ENCODE data around the gene HSPB3. TPM values are rescaled to one million over a fixed set of nuclear protein-coding genes. Genes with fewer than 3 reads are reported as not detected.
"Not testable (repeated sequence)": the region's sequence is repeated elsewhere in the genome, so short reads cannot be mapped to it uniquely, and the experiment has no call there.

HSPB3 gene
- total RNA-seq, 1 donor from 2014 or later, result not detected

GRCh38 chr5:54463713-54464112 lies 8.2 kb downstream of the HSPB3 start:
- H3K4me1 Mint-ChIP-seq (ENCODE audit: low read depth), result no peaks in the 10 kb centered on the region
- DNase-seq (ENCODE audit: low spot score), result no peak
- H3K27ac Mint-ChIP-seq, result no peak overlapping the region
- peaks cover 14% of the 10 kb centered on the region for H3K9me3 Mint-ChIP-seq
- no peaks in the 10 kb centered on the region for H3K36me3 Mint-ChIP-seq (ENCODE audit: low read depth)
- intact Hi-C loops (cut with micrococcal nuclease), result no loop called here
- H3K27me3 Mint-ChIP-seq (ENCODE audit: low read depth), result peaks cover 5% of the 10 kb centered on the region
- no peak overlapping the region for H3K4me3 Mint-ChIP-seq (ENCODE audit: low read depth)

- intact Hi-C loops (cut with micrococcal nuclease), result no loop called here
- Mint-ChIP-seq H3K27me3 (ENCODE audit: low read depth) (peaks cover 12% of the 10 kb centered on the region), H3K27ac (no peak overlapping the region), H3K36me3 (ENCODE audit: low read depth) (no peaks in the 10 kb centered on the region), H3K9me3 (no peaks in the 10 kb centered on the region), H3K4me3 (ENCODE audit: low read depth) (no peak overlapping the region), H3K4me1 (ENCODE audit: low read depth) (peaks cover 1% of the 10 kb centered on the region)
- DNase-seq (ENCODE audit: low spot score), result no peak
Observed at GRCh38 chr5:54469622-54470021, 14.1 kb downstream of the HSPB3 start.

GRCh38 chr5:54470128-54470527 lies 14.6 kb downstream of the HSPB3 start:
- intact Hi-C loops (cut with micrococcal nuclease), result no loop called here
- Mint-ChIP-seq H3K4me3 (ENCODE audit: low read depth) (no peak overlapping the region), H3K36me3 (ENCODE audit: low read depth) (no peaks in the 10 kb centered on the region), H3K27me3 (ENCODE audit: low read depth) (peaks cover 12% of the 10 kb centered on the region), H3K9me3 (no peaks in the 10 kb centered on the region), H3K4me1 (ENCODE audit: low read depth) (peaks cover 1% of the 10 kb centered on the region), H3K27ac (no peak overlapping the region)
- DNase-seq (ENCODE audit: low spot score), result no peak

- Mint-ChIP-seq H3K27ac (no peak overlapping the region), H3K4me1 (ENCODE audit: low read depth) (peaks cover 1% of the 10 kb centered on the region), H3K36me3 (ENCODE audit: low read depth) (no peaks in the 10 kb centered on the region), H3K4me3 (ENCODE audit: low read depth) (no peak overlapping the region), H3K27me3 (ENCODE audit: low read depth) (peaks cover 12% of the 10 kb centered on the region), H3K9me3 (no peaks in the 10 kb centered on the region)
- intact Hi-C loops (cut with micrococcal nuclease), result no loop called here
- no peak for DNase-seq (ENCODE audit: low spot score)
Observed at GRCh38 chr5:54470677-54471076, 15.2 kb downstream of the HSPB3 start.

- intact Hi-C loops (cut with micrococcal nuclease), result no loop called here
- H3K36me3 Mint-ChIP-seq (ENCODE audit: low read depth), result no peaks in the 10 kb centered on the region
- peaks cover 10% of the 10 kb centered on the region for H3K27me3 Mint-ChIP-seq (ENCODE audit: low read depth)
- H3K4me1 Mint-ChIP-seq (ENCODE audit: low read depth), result peaks cover 1% of the 10 kb centered on the region
- H3K9me3 Mint-ChIP-seq, result no peaks in the 10 kb centered on the region
- H3K27ac Mint-ChIP-seq, result no peak overlapping the region
- no peak for DNase-seq (ENCODE audit: low spot score)
- no peak overlapping the region for H3K4me3 Mint-ChIP-seq (ENCODE audit: low read depth)
Observed at GRCh38 chr5:54471398-54471797, 15.9 kb downstream of the HSPB3 start.

GRCh38 chr5:54476682-54477081 lies 21.2 kb downstream of the HSPB3 start:
- Mint-ChIP-seq H3K4me3 (ENCODE audit: low read depth) (no peak overlapping the region), H3K36me3 (ENCODE audit: low read depth) (no peaks in the 10 kb centered on the region), H3K27ac (no peak overlapping the region), H3K9me3 (no peaks in the 10 kb centered on the region), H3K4me1 (ENCODE audit: low read depth) (no peaks in the 10 kb centered on the region), H3K27me3 (ENCODE audit: low read depth) (peaks cover 5% of the 10 kb centered on the region)
- DNase-seq (ENCODE audit: low spot score), result no peak
- intact Hi-C loops (cut with micrococcal nuclease), result no loop called here

GRCh38 chr5:54477941-54478478 lies 22.5 kb downstream of the HSPB3 start:
- Mint-ChIP-seq H3K4me3 (ENCODE audit: low read depth) (no peak overlapping the region), H3K9me3 (no peaks in the 10 kb centered on the region), H3K27me3 (ENCODE audit: low read depth) (peaks cover 5% of the 10 kb centered on the region), H3K4me1 (ENCODE audit: low read depth) (no peaks in the 10 kb centered on the region), H3K27ac (no peak overlapping the region), H3K36me3 (ENCODE audit: low read depth) (no peaks in the 10 kb centered on the region)
- no peak for DNase-seq (ENCODE audit: low spot score)
- intact Hi-C loops (cut with micrococcal nuclease), result no loop called here

- DNase-seq (ENCODE audit: low spot score), result no peak
- Mint-ChIP-seq H3K9me3 (no peaks in the 10 kb centered on the region), H3K27me3 (ENCODE audit: low read depth) (peaks cover 13% of the 10 kb centered on the region), H3K27ac (no peak overlapping the region), H3K4me1 (ENCODE audit: low read depth) (no peaks in the 10 kb centered on the region), H3K36me3 (ENCODE audit: low read depth) (no peaks in the 10 kb centered on the region), H3K4me3 (ENCODE audit: low read depth) (no peak overlapping the region)
- intact Hi-C loops (cut with micrococcal nuclease), result no loop called here
Observed at GRCh38 chr5:54480296-54480695, 24.8 kb downstream of the HSPB3 start.

GRCh38 chr5:54484219-54484894 lies 28.9 kb downstream of the HSPB3 start:
- H3K27ac Mint-ChIP-seq, result no peak overlapping the region
- H3K4me1 Mint-ChIP-seq (ENCODE audit: low read depth), result no peaks in the 10 kb centered on the region
- H3K4me3 Mint-ChIP-seq (ENCODE audit: low read depth), result no peak overlapping the region
- no peak for DNase-seq (ENCODE audit: low spot score)
- intact Hi-C loops (cut with micrococcal nuclease), result no loop called here
- H3K27me3 Mint-ChIP-seq (ENCODE audit: low read depth), result peaks cover 19% of the 10 kb centered on the region
- no peaks in the 10 kb centered on the region for H3K36me3 Mint-ChIP-seq (ENCODE audit: low read depth)
- no peaks in the 10 kb centered on the region for H3K9me3 Mint-ChIP-seq

- DNase-seq (ENCODE audit: low spot score); H3K9me3 Mint-ChIP-seq; H3K27ac Mint-ChIP-seq; H3K4me3 Mint-ChIP-seq (ENCODE audit: low read depth); H3K36me3 Mint-ChIP-seq (ENCODE audit: low read depth); H3K4me1 Mint-ChIP-seq (ENCODE audit: low read depth): not testable (repeated sequence)
- intact Hi-C loops (cut with micrococcal nuclease), result loop anchor here (5.0 kb wide), 1 partner anchor 243 kb away; no protein-coding TSS in a partner anchor
- H3K27me3 Mint-ChIP-seq (ENCODE audit: low read depth), result peaks cover 18% of the 10 kb centered on the region
Observed at GRCh38 chr5:54485659-54486058, 30.2 kb downstream of the HSPB3 start.

- H3K9me3 Mint-ChIP-seq; H3K4me1 Mint-ChIP-seq (ENCODE audit: low read depth); H3K36me3 Mint-ChIP-seq (ENCODE audit: low read depth); DNase-seq (ENCODE audit: low spot score); H3K4me3 Mint-ChIP-seq (ENCODE audit: low read depth); H3K27ac Mint-ChIP-seq: not testable (repeated sequence)
- intact Hi-C loops (cut with micrococcal nuclease), result loop anchor here (5.0 kb wide), 1 partner anchor 247 kb away; no protein-coding TSS in a partner anchor
- H3K27me3 Mint-ChIP-seq (ENCODE audit: low read depth), result peaks cover 17% of the 10 kb centered on the region
Observed at GRCh38 chr5:54489648-54489979, 34.1 kb downstream of the HSPB3 start.

- Mint-ChIP-seq H3K4me3 (ENCODE audit: low read depth) (no peak overlapping the region), H3K36me3 (ENCODE audit: low read depth) (no peaks in the 10 kb centered on the region), H3K27me3 (ENCODE audit: low read depth) (peaks cover 12% of the 10 kb centered on the region), H3K9me3 (no peaks in the 10 kb centered on the region), H3K4me1 (ENCODE audit: low read depth) (no peaks in the 10 kb centered on the region), H3K27ac (no peak overlapping the region)
- no peak for DNase-seq (ENCODE audit: low spot score)
- intact Hi-C loops (cut with micrococcal nuclease), result no loop called here
Observed at GRCh38 chr5:54491326-54491725, 35.8 kb downstream of the HSPB3 start.

- Mint-ChIP-seq H3K27me3 (ENCODE audit: low read depth) (peaks cover 12% of the 10 kb centered on the region), H3K4me3 (ENCODE audit: low read depth) (no peak overlapping the region), H3K4me1 (ENCODE audit: low read depth) (no peaks in the 10 kb centered on the region), H3K36me3 (ENCODE audit: low read depth) (no peaks in the 10 kb centered on the region), H3K27ac (no peak overlapping the region), H3K9me3 (no peaks in the 10 kb centered on the region)
- no peak for DNase-seq (ENCODE audit: low spot score)
- intact Hi-C loops (cut with micrococcal nuclease), result no loop called here
Observed at GRCh38 chr5:54492178-54492577, 36.7 kb downstream of the HSPB3 start.

Data from activated T-helper 2 cell treated with anti-CD3 and anti-CD28 coated beads, Interferon-gamma antibody, Interleukin-2, Interleukin-4, amounts not matched to agents 10 μg/mL and 5 μg/mL and 100 μg/mL, durations not matched to agents 14 hours and 24 hours and 36 hours (primary cell).